ENCODE data around the gene APOO. TPM values are rescaled to one million over a fixed set of nuclear protein-coding genes. Genes with fewer than 3 reads are reported as not detected.
"Not testable (repeated sequence)": the region's sequence is repeated elsewhere in the genome, so short reads cannot be mapped to it uniquely, and the experiment has no call there.

APOO gene
- total RNA-seq, 1 donor, result 7.2 TPM

GRCh38 chrX:23871905-23872546 is 35.7 kb downstream of the APOO start:
- Histone ChIP-seq H4K20me1 (ENCODE audit: insufficient read depth, low read length) (no peaks in the 10 kb centered on the region), H2AFZ (ENCODE audit: low read length) (no peak overlapping the region), H3K27me3 (ENCODE audit: insufficient read depth, low read length) (no peaks in the 10 kb centered on the region), H3K79me2 (ENCODE audit: insufficient read depth, low read length) (no peaks in the 10 kb centered on the region), H3K36me3 (ENCODE audit: insufficient read depth, low read length) (no peaks in the 10 kb centered on the region), H3K9me3 (ENCODE audit: low read depth, low read length) (no peaks in the 10 kb centered on the region), H3K4me3 (ENCODE audit: insufficient read depth, low read length) (no peak overlapping the region), H3K27ac (ENCODE audit: low read depth, low read length) (no peak overlapping the region), H3K4me1 (ENCODE audit: insufficient read depth, low read length) (no peaks in the 10 kb centered on the region), H3K4me2 (ENCODE audit: insufficient read depth, low read length) (no peak overlapping the region)
- DNase-seq (ENCODE audit: insufficient read length, low spot score, missing footprints), result no peak
- TF ChIP-seq, protein P1, sequence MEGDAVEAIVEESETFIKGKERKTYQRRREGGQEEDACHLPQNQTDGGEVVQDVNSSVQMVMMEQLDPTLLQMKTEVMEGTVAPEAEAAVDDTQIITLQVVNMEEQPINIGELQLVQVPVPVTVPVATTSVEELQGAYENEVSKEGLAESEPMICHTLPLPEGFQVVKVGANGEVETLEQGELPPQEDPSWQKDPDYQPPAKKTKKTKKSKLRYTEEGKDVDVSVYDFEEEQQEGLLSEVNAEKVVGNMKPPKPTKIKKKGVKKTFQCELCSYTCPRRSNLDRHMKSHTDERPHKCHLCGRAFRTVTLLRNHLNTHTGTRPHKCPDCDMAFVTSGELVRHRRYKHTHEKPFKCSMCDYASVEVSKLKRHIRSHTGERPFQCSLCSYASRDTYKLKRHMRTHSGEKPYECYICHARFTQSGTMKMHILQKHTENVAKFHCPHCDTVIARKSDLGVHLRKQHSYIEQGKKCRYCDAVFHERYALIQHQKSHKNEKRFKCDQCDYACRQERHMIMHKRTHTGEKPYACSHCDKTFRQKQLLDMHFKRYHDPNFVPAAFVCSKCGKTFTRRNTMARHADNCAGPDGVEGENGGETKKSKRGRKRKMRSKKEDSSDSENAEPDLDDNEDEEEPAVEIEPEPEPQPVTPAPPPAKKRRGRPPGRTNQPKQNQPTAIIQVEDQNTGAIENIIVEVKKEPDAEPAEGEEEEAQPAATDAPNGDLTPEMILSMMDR (IDR thresholded peaks at IDR 0.05; ENCODE audit: extremely low read depth, low read depth, low read length), result no peak

DNA sequence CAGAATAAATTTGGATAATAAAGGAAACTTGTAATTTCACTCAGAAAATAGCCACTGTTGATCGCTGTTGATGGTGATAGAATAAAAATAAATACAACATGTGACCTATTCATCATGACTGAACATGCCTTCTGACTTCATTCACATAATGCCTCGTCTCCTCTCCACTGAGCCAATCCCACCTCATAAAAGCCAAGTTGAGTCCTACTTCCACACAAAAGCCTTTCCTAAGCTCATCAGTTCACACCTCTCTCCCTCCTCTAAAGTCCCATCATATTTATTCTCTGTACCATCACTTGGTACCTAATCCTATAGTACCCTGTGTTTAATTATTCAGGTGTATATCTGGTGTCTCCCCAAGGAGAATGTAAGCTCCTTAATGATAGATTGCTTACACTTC is 37.7 kb downstream of the APOO start:
- no peak for DNase-seq (ENCODE audit: insufficient read length, low spot score, missing footprints)
- TF ChIP-seq, protein P1 (IDR thresholded peaks at IDR 0.05; ENCODE audit: extremely low read depth, low read depth, low read length), result no peak
- Histone ChIP-seq H3K27ac (ENCODE audit: low read depth, low read length) (no peak overlapping the region), H3K9me3 (ENCODE audit: low read depth, low read length) (no peaks in the 10 kb centered on the region), H2AFZ (ENCODE audit: low read length) (no peak overlapping the region), H3K4me1 (ENCODE audit: insufficient read depth, low read length) (no peaks in the 10 kb centered on the region), H4K20me1 (ENCODE audit: insufficient read depth, low read length) (no peaks in the 10 kb centered on the region), H3K36me3 (ENCODE audit: insufficient read depth, low read length) (no peaks in the 10 kb centered on the region), H3K4me3 (ENCODE audit: insufficient read depth, low read length) (no peak overlapping the region), H3K4me2 (ENCODE audit: insufficient read depth, low read length) (no peak overlapping the region), H3K79me2 (ENCODE audit: insufficient read depth, low read length) (no peaks in the 10 kb centered on the region), H3K27me3 (ENCODE audit: insufficient read depth, low read length) (no peaks in the 10 kb centered on the region)

DNA sequence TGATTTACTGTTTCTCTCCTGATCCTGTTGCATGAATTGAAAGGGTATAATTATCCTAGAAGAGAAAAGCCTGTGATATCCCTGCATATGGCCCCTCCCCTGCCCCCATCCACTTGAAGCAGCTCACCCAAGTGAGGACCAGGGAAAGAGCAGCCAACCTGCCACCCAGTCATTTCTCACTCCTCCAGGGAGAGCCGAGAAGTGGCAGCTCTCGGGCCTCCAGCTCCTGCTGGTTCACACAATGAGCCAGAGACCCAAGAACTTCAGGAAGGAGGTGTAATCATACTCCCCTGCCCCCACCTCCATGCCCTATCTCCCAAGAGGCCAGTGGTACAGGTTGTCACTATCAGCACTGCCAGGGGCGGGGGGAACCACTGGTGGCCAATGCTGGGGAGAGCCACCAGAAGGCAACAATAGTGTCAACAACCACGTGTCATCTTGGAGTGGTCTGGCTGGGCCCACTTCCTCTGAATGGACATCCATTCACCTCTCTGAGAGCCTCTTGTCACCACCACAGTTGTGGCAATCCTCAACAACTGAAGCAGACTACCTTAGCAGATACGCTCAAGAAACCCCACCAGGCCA is 42.9 kb downstream of the APOO start:
- Histone ChIP-seq H3K36me3 (ENCODE audit: insufficient read depth, low read length) (no peaks in the 10 kb centered on the region), H4K20me1 (ENCODE audit: insufficient read depth, low read length) (no peaks in the 10 kb centered on the region), H3K4me3 (ENCODE audit: insufficient read depth, low read length) (no peak overlapping the region), H3K79me2 (ENCODE audit: insufficient read depth, low read length) (no peaks in the 10 kb centered on the region), H3K27me3 (ENCODE audit: insufficient read depth, low read length) (no peaks in the 10 kb centered on the region), H2AFZ (ENCODE audit: low read length) (no peak overlapping the region), H3K9me3 (ENCODE audit: low read depth, low read length) (no peaks in the 10 kb centered on the region), H3K4me1 (ENCODE audit: insufficient read depth, low read length) (no peaks in the 10 kb centered on the region), H3K27ac (ENCODE audit: low read depth, low read length) (no peak overlapping the region), H3K4me2 (ENCODE audit: insufficient read depth, low read length) (no peak overlapping the region)
- DNase-seq (ENCODE audit: insufficient read length, low spot score, missing footprints), result peak; percentile 29
- TF ChIP-seq, protein P1 (IDR thresholded peaks at IDR 0.05; ENCODE audit: extremely low read depth, low read depth, low read length), result no peak

DNA sequence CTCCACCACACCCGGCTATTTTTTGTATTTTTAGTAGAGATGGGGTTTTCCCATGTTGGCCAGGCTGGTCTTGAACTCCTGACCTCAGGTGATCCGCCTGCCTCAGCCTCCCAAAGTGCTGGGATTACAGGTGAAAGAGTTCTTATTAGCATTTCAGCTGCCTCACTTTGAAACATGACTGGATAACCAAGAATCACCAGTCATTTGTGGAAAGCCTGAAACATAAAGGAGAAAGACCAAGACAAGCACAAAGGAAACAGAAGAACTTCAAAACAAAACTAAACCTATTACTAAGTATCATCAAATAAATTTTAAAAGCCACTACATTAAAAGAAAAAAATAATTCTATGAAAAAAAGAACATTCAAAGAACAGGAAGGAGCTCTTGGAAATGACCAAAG is 45.8 kb downstream of the APOO start:
- H3K27ac ChIP-seq (ENCODE audit: low read depth, low read length); H3K9me3 ChIP-seq (ENCODE audit: low read depth, low read length); H3K27me3 ChIP-seq (ENCODE audit: insufficient read depth, low read length); H2AFZ ChIP-seq (ENCODE audit: low read length); H3K4me1 ChIP-seq (ENCODE audit: insufficient read depth, low read length); H3K4me2 ChIP-seq (ENCODE audit: insufficient read depth, low read length); H3K79me2 ChIP-seq (ENCODE audit: insufficient read depth, low read length); H4K20me1 ChIP-seq (ENCODE audit: insufficient read depth, low read length); H3K4me3 ChIP-seq (ENCODE audit: insufficient read depth, low read length); H3K36me3 ChIP-seq (ENCODE audit: insufficient read depth, low read length): not testable (repeated sequence)
- peak; percentile 5 for DNase-seq (ENCODE audit: insufficient read length, low spot score, missing footprints)
